ENCODE data around the gene TBC1D20.
"Not testable (repeated sequence)": the region's sequence is repeated elsewhere in the genome, so short reads cannot be mapped to it uniquely, and the experiment has no call there.

The TBC1D20 gene

DNA sequence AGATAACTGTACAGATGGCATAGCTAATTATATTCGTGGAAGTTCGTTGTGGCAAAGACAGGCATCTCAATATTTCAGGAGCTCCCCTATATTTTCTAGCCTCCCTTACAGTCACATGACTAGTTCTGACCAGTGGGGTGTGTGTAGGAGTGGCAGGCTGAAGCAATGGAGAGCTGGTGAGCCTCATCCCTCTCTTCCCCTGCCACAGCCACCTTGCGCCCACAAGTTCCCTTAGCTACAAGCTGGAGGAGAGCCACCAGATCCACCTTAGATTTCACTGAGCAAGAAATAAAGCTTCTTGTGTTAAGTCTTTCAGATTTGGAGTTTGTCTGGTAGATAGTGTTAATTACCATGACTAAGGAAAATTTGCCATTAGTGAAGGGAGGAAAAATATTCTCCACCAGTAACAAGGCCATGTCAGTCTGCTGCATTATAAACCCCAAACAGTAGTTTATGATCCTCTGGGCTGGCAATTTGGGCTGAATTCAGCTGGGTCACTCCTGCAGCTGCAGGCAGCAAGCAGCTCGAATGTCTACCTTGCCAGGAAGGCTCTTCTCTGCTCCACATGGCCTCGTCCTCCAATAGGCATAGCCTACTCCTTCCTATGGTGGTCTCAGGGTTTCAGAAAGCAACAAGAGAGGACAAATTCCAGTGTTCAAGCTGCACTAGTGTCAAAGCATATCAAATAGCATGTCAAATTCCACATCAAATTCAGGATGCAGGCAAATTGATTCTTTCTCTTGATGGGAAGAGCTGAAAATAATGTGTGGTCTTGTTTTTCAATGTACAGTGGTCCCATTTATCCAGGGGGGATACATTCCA is 61.7 kb downstream of the TBC1D20 start:
- no peak for FAIRE-seq

DNA sequence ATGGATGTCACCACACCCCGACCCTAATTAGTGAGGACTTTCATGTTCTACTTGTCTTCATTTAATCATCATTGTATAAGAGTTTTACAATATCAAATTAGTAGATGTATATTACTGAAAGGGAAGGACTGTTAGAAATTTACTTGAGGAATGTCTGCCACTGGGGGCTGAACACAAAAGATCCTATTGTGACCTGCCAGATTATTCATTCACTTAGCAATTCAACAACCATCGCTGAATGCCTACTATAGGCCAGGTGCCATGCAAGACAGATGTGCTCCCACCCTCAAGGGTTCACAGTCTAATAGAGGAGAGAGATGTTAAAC is 62.2 kb downstream of the TBC1D20 start:
- no peak for FAIRE-seq

DNA sequence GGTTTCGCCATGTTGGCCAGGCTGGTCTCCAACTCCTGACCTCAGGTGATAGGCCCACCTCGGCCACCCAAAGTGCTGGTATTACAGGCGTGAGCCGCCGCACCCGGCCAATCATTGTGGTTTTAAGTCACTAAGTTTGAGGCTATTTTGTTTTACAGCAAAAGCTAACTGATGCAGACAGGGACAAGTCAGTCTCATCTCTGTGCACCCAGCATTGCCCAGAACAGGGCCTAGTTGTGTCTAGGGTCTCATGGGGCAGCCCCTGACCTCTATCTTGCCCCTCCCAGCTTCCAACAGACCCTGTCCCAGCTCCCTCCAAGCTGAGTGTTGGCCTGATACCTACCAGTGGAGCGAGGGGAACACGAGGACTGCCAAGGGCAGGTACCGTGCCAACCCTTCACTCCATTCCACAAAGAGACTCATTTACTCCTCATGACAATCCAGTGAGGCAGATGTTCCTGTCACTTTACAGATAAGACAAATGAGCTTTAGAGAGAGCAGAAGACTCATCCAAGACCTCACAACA is 63.1 kb downstream of the TBC1D20 start:
- no peak for FAIRE-seq

DNA sequence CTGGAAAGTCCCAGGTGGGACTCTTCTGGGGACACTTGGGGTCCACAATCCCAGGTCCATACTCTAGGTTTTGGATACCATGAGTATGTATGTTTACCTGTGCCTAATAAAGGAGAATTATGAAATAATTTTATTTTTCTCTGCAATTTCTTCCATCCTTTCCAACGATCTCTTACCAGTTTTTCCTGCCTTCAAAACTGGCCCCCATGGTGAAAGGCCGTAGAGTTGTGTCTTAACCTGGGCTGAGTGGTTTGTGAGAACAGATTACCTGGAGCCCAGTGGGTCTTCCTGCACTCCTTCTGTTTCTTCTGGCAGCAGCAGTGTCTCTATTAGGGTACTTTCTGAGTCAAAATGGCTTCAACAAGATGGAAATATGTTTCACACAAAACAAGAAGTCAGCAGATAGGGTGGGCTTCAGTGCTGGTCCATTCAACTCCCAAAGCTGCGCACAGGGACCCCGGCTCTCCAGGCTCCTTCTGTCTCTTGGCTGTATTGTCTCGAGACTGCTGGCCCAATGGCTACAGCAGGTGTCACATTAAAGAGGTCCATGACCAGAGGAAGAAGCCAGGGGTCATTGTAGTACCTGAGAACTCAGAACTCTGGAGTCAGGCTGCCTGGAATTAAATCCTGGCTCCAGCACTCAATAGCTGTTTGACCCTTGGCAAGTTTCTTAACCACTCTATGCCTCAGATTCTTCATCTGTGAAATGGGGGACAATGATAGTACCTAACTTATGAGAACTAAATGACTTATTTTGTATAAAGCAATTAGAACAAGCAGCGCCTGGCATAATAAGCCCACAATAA is 64.7 kb downstream of the TBC1D20 start:
- no peak for FAIRE-seq

DNA sequence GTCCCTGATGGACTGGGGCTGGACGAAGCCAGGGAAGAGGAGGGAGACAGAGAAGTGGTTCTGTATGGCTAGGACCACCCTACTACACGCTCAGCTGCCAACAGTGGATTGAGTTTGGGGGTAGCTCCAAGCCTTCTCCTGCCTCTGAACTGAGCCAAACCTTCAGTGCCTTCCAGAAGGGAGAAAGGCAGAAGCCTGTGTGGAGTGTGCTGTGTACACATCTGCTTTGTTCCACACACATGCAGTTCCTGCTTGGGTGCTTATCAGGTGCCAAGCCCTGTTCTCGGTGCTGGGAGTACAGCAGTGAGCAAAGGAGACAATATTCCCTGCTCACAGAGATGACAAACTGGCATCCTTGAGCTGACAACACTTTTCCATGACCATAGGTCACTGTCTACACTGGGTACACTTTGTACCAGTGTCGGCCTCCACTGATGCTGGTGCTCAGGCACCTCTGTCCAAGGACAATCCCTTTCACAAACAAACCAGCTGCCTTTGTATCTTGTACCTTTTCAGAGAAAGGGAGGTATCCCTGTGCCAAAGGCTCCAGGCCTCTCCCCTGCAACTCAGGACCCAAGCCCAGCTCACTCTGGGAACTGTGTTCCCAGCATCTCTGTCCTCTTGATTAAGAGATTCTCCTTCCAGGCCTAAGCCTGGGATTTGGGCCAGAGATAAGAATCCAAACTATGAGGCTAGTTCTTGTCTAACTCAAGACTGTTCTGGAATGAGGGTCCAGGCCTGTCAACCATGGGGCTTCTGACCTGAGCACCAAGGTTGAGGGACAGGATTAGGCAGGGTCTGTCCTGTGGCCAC is 65.5 kb downstream of the TBC1D20 start:
- FAIRE-seq, result no peak

DNA sequence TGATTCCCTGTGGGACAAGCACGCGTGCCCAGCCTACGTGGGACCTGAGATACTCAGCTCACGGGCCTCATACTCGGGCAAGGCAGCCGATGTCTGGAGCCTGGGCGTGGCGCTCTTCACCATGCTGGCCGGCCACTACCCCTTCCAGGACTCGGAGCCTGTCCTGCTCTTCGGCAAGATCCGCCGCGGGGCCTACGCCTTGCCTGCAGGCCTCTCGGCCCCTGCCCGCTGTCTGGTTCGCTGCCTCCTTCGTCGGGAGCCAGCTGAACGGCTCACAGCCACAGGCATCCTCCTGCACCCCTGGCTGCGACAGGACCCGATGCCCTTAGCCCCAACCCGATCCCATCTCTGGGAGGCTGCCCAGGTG is 66.1 kb downstream of the TBC1D20 start:
- no peak for FAIRE-seq

DNA sequence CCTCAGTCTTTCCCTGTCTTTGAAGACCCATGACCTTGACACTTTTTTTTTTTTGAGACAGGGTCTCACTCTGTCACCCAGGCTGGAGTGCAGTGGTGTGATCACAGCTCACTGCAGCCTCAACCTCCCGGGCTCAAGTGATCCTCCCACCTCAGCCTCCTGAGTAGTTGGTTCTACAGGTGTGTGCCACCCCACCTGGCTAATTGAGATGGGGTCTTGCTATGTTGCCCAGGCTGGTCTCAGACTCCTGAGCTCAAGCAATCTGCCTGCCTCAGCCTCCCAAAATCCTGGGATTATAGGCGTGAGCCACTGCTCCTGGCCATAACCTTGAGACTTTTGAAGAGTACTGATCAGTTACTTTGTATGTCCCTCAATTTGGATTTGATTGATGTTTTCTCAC is 69.0 kb downstream of the TBC1D20 start:
- not testable (repeated sequence) for FAIRE-seq

DNA sequence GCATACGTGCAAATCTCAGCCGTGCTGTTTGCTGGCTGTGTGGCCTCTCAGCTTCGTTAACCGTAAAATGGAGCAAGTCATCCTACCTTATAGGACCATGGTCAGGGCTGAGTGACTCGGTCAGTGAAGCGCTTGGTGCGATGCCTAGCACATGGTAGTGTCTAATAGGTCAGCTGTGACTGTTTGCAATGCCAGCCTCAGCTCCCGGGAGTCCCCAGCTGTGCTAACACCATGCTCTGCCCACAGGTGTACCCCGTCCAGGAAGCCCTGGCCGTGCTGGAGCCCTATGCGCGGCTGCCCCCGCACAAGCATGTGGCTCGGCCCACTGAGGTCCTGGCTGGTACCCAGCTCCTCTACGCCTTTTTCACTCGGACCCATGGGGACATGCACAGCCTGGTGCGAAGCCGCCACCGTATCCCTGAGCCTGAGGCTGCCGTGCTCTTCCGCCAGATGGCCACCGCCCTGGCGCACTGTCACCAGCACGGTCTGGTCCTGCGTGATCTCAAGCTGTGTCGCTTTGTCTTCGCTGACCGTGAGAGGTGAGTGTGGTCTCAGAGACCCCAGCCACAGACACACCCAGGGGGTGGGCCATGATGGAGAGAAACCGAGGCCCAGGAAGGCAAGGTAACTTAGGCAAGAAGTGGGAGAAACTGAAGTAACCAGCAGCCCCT is 71.2 kb downstream of the TBC1D20 start:
- FAIRE-seq, result no peak

DNA sequence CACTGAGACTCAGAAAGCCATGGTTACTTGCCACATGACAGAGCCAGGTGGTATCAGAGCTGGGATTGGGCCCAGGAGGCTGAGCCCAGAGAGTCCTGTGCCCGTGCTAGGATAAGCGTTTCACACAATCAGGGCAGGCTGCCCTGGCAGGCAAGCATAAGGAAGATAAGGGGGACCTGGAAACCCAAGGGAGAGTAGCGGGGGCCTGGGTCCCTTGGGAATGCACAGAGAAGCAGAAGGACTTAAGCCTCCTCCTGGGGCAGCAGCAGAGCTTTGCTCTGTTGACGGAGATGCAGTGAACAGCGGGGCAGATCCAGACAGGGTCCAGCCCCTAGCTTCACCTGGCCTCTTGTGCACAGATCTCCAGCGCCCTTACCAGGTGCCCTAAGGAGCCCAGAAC is 73.1 kb downstream of the TBC1D20 start:
- FAIRE-seq, result no peak

DNA sequence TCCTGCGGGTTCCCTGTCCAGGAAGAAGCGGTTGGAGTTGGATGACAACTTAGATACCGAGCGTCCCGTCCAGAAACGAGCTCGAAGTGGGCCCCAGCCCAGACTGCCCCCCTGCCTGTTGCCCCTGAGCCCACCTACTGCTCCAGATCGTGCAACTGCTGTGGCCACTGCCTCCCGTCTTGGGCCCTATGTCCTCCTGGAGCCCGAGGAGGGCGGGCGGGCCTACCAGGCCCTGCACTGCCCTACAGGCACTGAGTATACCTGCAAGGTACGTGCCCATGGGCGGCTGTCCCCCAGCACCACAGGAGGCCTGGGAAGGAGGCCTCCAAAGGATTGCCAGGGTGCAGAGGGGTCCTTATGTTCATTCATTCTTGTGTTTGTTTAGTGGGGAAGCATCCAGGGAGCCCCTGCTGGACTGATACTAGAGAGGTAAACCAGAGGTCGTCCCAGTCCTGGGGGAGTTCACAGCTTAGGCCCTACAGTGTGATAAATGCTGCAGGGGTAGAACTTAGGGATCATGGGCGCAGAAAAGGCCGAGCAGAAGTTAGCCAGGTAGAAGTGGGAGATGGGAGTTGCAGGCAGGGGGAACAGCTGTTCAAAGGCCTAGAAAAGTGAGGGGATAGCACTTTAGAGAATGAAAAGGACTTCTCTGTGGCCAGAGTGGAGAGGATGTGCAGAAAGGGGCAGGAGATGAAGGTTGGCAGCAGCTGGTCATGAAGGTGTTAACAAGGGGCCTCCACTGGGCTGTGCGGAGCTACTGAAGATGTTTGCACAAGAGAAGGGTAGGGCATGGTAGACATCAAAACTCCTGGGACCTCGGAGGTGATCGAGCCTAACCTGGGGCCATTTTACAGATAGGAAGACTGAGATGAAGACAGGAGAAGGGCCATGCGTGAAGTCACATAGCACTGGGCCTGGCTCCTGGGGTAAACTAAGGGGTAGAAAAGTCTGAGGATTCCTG is 74.0 kb downstream of the TBC1D20 start:
- FAIRE-seq, result no peak

DNA sequence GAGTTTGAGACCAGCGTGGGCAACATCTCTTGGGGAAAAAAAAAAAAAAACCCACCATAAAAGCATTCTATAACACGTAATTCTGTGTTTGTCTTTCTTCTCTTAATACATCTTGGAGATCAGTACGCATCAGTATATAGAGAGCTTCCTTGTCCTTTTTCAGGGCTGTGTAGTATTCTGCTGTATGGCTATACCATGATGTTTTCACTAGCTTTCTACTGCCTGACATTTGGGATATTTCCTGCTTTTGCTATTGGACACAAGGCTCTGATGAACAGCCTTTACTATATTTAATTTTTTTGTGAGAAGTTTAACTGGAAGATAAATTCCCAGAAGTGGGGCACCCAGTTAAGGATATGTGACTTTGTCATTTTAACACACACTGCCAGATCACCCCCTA is 74.8 kb downstream of the TBC1D20 start:
- FAIRE-seq, result no peak

DNA sequence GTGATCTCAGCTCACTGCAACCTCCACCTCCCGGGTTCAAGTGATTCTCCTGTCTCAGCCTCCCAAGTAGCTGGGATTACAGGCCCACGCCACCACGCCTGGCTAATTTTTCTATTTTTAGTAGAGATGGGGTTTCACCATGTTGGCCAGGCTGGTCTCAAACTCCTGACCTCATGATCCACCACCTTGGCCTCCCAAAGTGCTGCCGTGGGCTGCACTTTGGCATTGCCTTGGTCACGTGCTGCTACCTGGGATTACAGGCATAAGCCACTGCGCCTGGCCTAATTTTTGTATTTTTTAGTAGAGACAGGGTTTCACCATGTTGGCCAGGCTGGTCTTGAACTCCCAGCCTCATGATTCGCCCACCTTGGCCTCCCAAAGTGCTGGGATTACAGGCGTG is 75.7 kb downstream of the TBC1D20 start:
- not testable (repeated sequence) for FAIRE-seq

Data from endometrium (tissue), 2 donors.